OCI-LY3 (cell line): Measurements from ENCODE around the gene PITPNC1.

ENCODE experiments used
- EZH2phosphoT487 ChIP-seq: fragments of 200-600 bp; shearing (Covaris generic); IDR thresholded peaks from 2 replicates; pipeline ENCODE4 v1.6.1; 2018; ENCODE audit warnings: antibody characterized with exemption, mixed run types, low read depth
- TF ChIP-seq, protein P1 (sequence below): fragments of 200-600, 300-600 bp; sonication (generic); IDR thresholded peaks from 2 replicates; pipeline ENCODE4 v1.5.1; 2014; ENCODE audit warnings: antibody characterized with exemption, low read length, low read depth

DNA sequence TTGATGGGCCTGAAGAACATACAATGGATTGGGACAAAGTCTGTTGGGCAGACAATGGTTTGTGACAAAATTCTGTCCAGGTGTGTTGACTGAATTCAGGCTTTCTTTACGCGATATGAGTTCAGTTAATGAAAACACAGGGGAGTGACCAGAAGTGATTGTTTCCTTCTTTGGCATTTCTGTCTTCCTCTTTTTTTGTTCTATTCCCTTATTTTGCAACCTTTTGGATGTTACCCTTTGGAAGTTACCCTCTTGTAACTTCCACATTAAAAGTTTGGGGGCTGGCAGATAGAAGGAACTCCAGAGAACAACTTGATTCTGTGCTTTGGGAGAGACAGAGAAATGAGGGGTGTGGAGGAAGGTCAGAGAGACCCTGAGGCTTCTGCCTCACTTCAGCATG, 126.7 kb downstream of the PITPNC1 start:
- TF ChIP-seq EZH2phosphoT487, result no peak
- TF ChIP-seq, protein P1, sequence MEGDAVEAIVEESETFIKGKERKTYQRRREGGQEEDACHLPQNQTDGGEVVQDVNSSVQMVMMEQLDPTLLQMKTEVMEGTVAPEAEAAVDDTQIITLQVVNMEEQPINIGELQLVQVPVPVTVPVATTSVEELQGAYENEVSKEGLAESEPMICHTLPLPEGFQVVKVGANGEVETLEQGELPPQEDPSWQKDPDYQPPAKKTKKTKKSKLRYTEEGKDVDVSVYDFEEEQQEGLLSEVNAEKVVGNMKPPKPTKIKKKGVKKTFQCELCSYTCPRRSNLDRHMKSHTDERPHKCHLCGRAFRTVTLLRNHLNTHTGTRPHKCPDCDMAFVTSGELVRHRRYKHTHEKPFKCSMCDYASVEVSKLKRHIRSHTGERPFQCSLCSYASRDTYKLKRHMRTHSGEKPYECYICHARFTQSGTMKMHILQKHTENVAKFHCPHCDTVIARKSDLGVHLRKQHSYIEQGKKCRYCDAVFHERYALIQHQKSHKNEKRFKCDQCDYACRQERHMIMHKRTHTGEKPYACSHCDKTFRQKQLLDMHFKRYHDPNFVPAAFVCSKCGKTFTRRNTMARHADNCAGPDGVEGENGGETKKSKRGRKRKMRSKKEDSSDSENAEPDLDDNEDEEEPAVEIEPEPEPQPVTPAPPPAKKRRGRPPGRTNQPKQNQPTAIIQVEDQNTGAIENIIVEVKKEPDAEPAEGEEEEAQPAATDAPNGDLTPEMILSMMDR, result no peak
